Smooth muscle cell (in vitro differentiated cells): ENCODE data around the gene ARL15. TPM values are rescaled to one million over a fixed set of nuclear protein-coding genes. Genes with fewer than 3 reads are reported as not detected.

Experiments
- DNase-seq: peaks from one replicate; lab custom pipeline; 2025; ENCODE audit not compliant: unreplicated experiment; lab: John Stamatoyannopoulos, UW
- H2AFZ ChIP-seq: fragments of 200-600 bp; sonication (generic); 2 replicates; pipeline ENCODE4 v1.6.0; 2016; ENCODE audit warnings: antibody characterized with exemption, low read depth, mild to moderate bottlenecking
- H3F3A ChIP-seq: fragments of 200-600 bp; sonication (generic); 2 replicates; pipeline ENCODE4 v1.6.0; 2017; ENCODE audit warnings: antibody characterized with exemption, low read depth
- H3K27ac ChIP-seq: fragments of 200-600 bp; sonication (generic); 2 replicates; pipeline ENCODE4 v1.5.1; 2016; ENCODE audit warnings: low read depth, mild to moderate bottlenecking
- H3K27me3 ChIP-seq: fragments of 200-600 bp; sonication (generic); 2 replicates; pipeline ENCODE4 v1.6.1; 2016; ENCODE audit warnings: low read depth, mild to moderate bottlenecking
- H3K36me3 ChIP-seq: fragments of 200-600 bp; sonication (generic); 2 replicates; pipeline ENCODE4 v1.5.1; 2016; ENCODE audit warnings: low read depth
- H3K4me1 ChIP-seq: fragments of 200-600 bp; sonication (generic); 2 replicates; pipeline ENCODE4 v1.5.1; 2016; ENCODE audit warnings: low read depth
- H3K4me2 ChIP-seq: fragments of 200-600 bp; sonication (generic); 2 replicates; pipeline ENCODE4 v1.6.0; 2016; ENCODE audit warnings: mild to moderate bottlenecking
- H3K4me3 ChIP-seq: fragments of 200-600 bp; sonication (generic); 2 replicates; pipeline ENCODE4 v1.5.1; 2016; ENCODE audit warnings: mild to moderate bottlenecking
- H3K79me2 ChIP-seq: fragments of 200-600 bp; sonication (generic); 2 replicates; pipeline ENCODE4 v1.6.0; 2016; ENCODE audit warnings: low read depth, mild to moderate bottlenecking
- H3K9ac ChIP-seq: fragments of 200-600 bp; sonication (generic); 2 replicates; pipeline ENCODE4 v1.6.0; 2016; ENCODE audit warnings: low read depth
- H3K9me3 ChIP-seq: fragments of 200-600 bp; sonication (generic); replicated peaks from 2 replicates; pipeline ENCODE4 v1.5.1; 2016; ENCODE audit warnings: low read depth
- H4K20me1 ChIP-seq: fragments of 200-600 bp; sonication (generic); 2 replicates; pipeline ENCODE4 v1.6.0; 2016; ENCODE audit warnings: low read depth
- WGBS: methylation state at CpG from one replicate; pipeline ENCODE4 v1.1.7; 2016; ENCODE audit warnings: low lambda C conversion rate; 5-methylcytosine and 5-hydroxymethylcytosine counted together
- polyA plus RNA-seq: library from polyadenylated mRNA; unstranded; fragments of >200 nt; fragmentation: Nextera tagmentation; extraction: Ambion mirVana; gene quantifications from 2 replicates; pipeline ENCODE4 v1.2.1, GENCODE V29; 2016
- total RNA-seq: library from RNA; depleted of rRNA; stranded (reverse); fragments of >200 nt; gene quantifications from 2 replicates; pipeline ENCODE4 v1.2.3, GENCODE V29; 2014
- TF ChIP-seq, protein P1 (sequence below): fragments of 200-600 bp; sonication (generic); IDR thresholded peaks from 2 replicates; pipeline ENCODE4 v1.5.1; 2017; ENCODE audit warnings: borderline replicate concordance, mild to moderate bottlenecking, antibody characterized with exemption; ENCODE audit not compliant: insufficient read depth, poor library complexity, severe bottlenecking

Gene ARL15
- total and polyA plus RNA-seq, 2 experiments from 2014 or later: 9.8 to 51.1 TPM

DNA sequence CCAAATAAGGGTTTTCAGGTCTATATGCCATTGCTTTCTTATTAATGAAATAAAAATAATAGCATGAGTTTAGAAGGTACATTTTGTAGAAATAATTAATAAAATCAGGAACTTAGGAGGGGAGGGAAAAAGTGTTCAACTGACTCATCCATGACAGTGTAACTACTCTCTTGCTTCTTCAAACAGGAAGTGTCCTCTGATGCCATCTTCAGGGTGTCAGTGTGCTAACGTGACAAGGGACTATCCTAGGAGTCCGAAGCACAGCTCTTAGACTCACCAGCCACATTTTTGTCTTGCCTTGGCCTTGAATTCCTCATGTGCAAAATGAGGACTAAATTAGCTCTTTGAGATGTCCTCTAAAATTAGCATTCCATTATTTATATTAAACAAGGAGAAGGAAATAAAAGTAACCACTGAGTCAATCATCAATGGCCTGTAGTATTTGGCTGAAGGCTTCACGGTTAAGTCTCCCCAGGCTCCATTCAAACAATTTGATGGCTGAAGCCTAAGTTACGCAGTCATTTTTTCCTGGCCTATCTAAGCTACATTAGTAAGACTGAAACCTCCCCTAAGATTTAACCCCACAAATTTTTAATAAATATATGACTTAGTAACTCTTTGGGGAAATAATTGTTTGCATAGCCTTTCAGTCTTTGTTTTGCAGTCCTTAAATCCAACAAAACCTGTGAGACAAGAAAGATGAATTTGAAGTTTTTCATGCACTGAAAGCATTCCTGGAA is 151.1 kb downstream of the ARL15 start:
- Histone ChIP-seq H3F3A (no peaks in the 10 kb centered on the region), H3K9me3 (no peaks in the 10 kb centered on the region), H3K4me2 (peak overlapping the region; percentile 6), H3K27ac (peak overlapping the region; percentile 13), H3K79me2 (no peaks in the 10 kb centered on the region), H3K4me3 (no peak overlapping the region), H2AFZ (no peak overlapping the region), H4K20me1 (no peaks in the 10 kb centered on the region), H3K9ac (no peak overlapping the region), H3K27me3 (no peaks in the 10 kb centered on the region), H3K36me3 (no peaks in the 10 kb centered on the region), H3K4me1 (no peaks in the 10 kb centered on the region)
- TF ChIP-seq, protein P1, sequence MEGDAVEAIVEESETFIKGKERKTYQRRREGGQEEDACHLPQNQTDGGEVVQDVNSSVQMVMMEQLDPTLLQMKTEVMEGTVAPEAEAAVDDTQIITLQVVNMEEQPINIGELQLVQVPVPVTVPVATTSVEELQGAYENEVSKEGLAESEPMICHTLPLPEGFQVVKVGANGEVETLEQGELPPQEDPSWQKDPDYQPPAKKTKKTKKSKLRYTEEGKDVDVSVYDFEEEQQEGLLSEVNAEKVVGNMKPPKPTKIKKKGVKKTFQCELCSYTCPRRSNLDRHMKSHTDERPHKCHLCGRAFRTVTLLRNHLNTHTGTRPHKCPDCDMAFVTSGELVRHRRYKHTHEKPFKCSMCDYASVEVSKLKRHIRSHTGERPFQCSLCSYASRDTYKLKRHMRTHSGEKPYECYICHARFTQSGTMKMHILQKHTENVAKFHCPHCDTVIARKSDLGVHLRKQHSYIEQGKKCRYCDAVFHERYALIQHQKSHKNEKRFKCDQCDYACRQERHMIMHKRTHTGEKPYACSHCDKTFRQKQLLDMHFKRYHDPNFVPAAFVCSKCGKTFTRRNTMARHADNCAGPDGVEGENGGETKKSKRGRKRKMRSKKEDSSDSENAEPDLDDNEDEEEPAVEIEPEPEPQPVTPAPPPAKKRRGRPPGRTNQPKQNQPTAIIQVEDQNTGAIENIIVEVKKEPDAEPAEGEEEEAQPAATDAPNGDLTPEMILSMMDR: no peak
- 73% methylated on average over 4 of the region's 4 CpGs for WGBS
- DNase-seq: no peak

DNA sequence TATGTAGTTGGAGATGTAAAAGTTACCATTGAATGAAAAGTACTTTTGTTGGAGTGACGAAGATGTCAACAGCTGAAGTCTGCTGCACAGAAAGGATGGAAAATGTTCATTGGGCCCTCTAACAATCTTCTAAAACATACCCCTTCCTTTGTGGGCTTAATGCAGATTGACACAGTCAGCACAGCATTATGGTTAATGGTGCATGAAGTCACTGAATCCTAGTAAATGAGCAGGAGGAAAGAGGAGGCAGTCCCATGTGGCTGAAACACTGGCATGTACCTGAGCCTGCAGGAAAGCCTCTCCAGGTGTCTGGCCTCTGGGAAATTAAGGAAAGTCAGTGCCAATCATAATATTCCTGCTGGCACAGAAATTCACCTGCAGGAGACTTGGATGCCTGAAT is 153.8 kb downstream of the ARL15 start:
- Histone ChIP-seq H3K4me3 (no peak overlapping the region), H3K27me3 (no peaks in the 10 kb centered on the region), H2AFZ (no peak overlapping the region), H3K4me1 (no peaks in the 10 kb centered on the region), H3K79me2 (no peaks in the 10 kb centered on the region), H4K20me1 (no peaks in the 10 kb centered on the region), H3F3A (no peaks in the 10 kb centered on the region), H3K9me3 (no peaks in the 10 kb centered on the region), H3K27ac (no peak overlapping the region), H3K9ac (no peak overlapping the region), H3K36me3 (no peaks in the 10 kb centered on the region), H3K4me2 (no peak overlapping the region)
- no peak for DNase-seq
- WGBS: 89% methylated on average over 1 of the region's 1 CpG
- TF ChIP-seq, protein P1: no peak

DNA sequence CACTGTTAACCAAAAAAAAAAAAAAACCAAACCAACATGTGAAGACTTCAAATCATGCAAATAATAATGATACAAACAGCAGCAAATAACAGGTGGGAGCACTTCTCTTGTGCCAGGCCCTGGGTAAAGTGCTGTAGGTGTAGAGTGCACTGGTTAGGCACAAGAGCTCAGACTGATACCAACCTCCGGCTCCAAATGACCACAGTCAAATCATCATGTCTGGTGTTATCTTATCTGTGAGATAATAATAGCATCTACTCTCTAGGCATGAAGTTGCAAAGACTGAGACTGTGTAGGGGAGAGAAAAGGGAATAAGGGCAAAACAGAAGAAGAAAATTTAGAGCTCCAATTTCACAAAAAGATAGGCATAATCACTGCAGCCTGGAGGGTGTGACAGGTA is 159.5 kb downstream of the ARL15 start:
- H3F3A ChIP-seq: no peaks in the 10 kb centered on the region
- H3K36me3 ChIP-seq: no peaks in the 10 kb centered on the region
- H3K9me3 ChIP-seq: no peaks in the 10 kb centered on the region
- H3K4me3 ChIP-seq: no peak overlapping the region
- no peak overlapping the region for H2AFZ ChIP-seq
- no peak overlapping the region for H3K4me2 ChIP-seq
- H3K79me2 ChIP-seq: no peaks in the 10 kb centered on the region
- H3K27ac ChIP-seq: no peak overlapping the region
- no peaks in the 10 kb centered on the region for H3K27me3 ChIP-seq
- DNase-seq: no peak
- no peak overlapping the region for H3K9ac ChIP-seq
- WGBS: 32% methylated on average over 1 of the region's 1 CpG
- TF ChIP-seq, protein P1: no peak
- peaks cover 5% of the 10 kb centered on the region for H3K4me1 ChIP-seq
- no peaks in the 10 kb centered on the region for H4K20me1 ChIP-seq

DNA sequence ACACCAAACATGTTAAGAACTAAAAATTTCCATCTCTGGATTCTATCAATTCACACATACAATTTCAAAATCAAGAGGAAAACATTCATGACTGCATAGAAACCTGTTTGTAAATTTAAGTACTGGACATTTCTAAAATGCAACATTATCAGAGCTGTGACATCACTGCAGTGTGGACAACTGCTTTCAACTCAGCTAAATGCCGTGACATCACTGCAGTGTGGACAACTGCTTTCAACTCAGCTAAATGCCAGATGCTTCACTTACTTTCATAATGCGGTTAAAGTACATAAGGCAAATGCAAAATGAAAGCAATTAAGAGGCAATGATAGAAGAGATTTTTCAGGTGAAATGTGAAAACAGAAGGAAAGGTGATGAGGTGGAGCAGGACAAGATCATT is 161.5 kb downstream of the ARL15 start:
- TF ChIP-seq, protein P1: no peak
- Histone ChIP-seq H3K36me3 (no peaks in the 10 kb centered on the region), H3F3A (no peaks in the 10 kb centered on the region), H3K79me2 (no peaks in the 10 kb centered on the region), H4K20me1 (no peaks in the 10 kb centered on the region), H3K4me1 (peaks cover 5% of the 10 kb centered on the region), H3K9ac (no peak overlapping the region), H2AFZ (no peak overlapping the region), H3K4me2 (no peak overlapping the region), H3K4me3 (no peak overlapping the region), H3K27me3 (no peaks in the 10 kb centered on the region), H3K27ac (no peak overlapping the region), H3K9me3 (no peaks in the 10 kb centered on the region)
- no peak for DNase-seq
- WGBS: 90% methylated on average over 2 of the region's 2 CpGs
